ENCODE results near the gene GRN. TPM values are rescaled to one million over a fixed set of nuclear protein-coding genes. Genes with fewer than 3 reads are reported as not detected.
A peak's percentile ranks its signal among the peaks of the same experiment; 100 is the strongest.

GRN gene
- total RNA-seq, 6 donors from 2014 or later, result 439 to 1,887 (median 1,220) TPM

DNA sequence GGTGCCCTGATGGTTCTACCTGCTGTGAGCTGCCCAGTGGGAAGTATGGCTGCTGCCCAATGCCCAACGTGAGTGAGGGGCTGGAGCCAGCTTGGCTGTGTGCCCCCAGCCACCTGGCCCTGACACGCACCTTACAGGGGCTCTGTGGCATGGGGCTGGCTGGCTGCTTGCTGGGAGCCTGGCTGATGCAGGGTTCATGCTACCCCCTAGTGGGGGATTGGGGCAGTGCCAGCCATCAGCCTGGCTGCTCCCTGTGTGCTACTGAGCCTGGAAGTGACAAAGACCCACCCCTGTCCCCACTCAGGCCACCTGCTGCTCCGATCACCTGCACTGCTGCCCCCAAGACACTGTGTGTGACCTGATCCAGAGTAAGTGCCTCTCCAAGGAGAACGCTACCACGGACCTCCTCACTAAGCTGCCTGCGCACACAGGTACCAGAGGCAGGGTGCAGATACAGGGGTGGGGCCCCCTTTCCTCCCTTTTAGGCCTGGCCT lies 5.7 kb downstream of the GRN start:
- DNase-seq (peak; percentile 71 to 76), ATAC-seq (ENCODE audit: low FRiP score in 2 of 2) (peak in 1 of 2 donors; percentile 52)
- H3K27me3 ChIP-seq, result no peaks in the 10 kb centered on the region
- 66 to 80% methylated on average over 4 to 5 of the region's 6 CpGs for WGBS, 2 donors
- H3K4me3 ChIP-seq, result no peak overlapping the region
- no peaks in the 10 kb centered on the region for H3K9me3 ChIP-seq
- H3K36me3 ChIP-seq, result peaks cover 18 to 53% (median 43%) of the 10 kb centered on the region in 4 donors
- H3K27ac ChIP-seq, result no peak overlapping the region
- H3K4me1 ChIP-seq, result peaks cover 6 to 48% (median 18%) of the 10 kb centered on the region in 4 donors
- TF ChIP-seq POLR2AphosphoS5 (IDR thresholded peaks at IDR 0.05), result no peak
- TF ChIP-seq, protein P1, sequence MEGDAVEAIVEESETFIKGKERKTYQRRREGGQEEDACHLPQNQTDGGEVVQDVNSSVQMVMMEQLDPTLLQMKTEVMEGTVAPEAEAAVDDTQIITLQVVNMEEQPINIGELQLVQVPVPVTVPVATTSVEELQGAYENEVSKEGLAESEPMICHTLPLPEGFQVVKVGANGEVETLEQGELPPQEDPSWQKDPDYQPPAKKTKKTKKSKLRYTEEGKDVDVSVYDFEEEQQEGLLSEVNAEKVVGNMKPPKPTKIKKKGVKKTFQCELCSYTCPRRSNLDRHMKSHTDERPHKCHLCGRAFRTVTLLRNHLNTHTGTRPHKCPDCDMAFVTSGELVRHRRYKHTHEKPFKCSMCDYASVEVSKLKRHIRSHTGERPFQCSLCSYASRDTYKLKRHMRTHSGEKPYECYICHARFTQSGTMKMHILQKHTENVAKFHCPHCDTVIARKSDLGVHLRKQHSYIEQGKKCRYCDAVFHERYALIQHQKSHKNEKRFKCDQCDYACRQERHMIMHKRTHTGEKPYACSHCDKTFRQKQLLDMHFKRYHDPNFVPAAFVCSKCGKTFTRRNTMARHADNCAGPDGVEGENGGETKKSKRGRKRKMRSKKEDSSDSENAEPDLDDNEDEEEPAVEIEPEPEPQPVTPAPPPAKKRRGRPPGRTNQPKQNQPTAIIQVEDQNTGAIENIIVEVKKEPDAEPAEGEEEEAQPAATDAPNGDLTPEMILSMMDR (IDR thresholded peaks at IDR 0.05), result peak; percentile 71 to 86 (median 81)

DNA sequence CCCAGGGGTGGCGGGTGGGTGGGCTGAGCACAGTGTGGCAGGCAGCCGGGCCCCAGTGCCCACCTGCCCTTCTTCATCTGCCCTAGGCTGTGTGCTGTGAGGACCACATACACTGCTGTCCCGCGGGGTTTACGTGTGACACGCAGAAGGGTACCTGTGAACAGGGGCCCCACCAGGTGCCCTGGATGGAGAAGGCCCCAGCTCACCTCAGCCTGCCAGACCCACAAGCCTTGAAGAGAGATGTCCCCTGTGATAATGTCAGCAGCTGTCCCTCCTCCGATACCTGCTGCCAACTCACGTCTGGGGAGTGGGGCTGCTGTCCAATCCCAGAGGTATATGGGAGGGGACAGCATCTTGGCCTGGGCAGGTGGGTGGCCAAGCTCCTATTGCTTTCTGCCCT lies 6.4 kb downstream of the GRN start:
- no peak overlapping the region for H3K4me3 ChIP-seq
- peaks cover 18 to 53% (median 43%) of the 10 kb centered on the region in 4 donors for H3K36me3 ChIP-seq
- no peak overlapping the region for H3K27ac ChIP-seq
- WGBS, 2 donors, result 83 to 89% methylated on average over 2 to 6 of the region's 8 CpGs
- H3K9me3 ChIP-seq, result no peaks in the 10 kb centered on the region
- H3K27me3 ChIP-seq, result no peaks in the 10 kb centered on the region
- TF ChIP-seq, protein P1 (IDR thresholded peaks at IDR 0.05), result no peak
- TF ChIP-seq EP300 (IDR thresholded peaks at IDR 0.05), result no peak
- TF ChIP-seq POLR2A (IDR thresholded peaks at IDR 0.05), result no peak
- TF ChIP-seq POLR2AphosphoS5 (IDR thresholded peaks at IDR 0.05), result no peak
- peaks cover 0 to 41% (median 11%) of the 10 kb centered on the region in 4 donors for H3K4me1 ChIP-seq
- ATAC-seq (ENCODE audit: low FRiP score in 2 of 2), result no peak
- DNase-seq, result no peak

- no peak overlapping the region for H3K4me3 ChIP-seq
- H3K9me3 ChIP-seq, result no peaks in the 10 kb centered on the region
- WGBS, 2 donors, result 77 to 85% methylated on average over 13 to 35 of the region's 36 CpGs
- H3K36me3 ChIP-seq, result peaks cover 18 to 53% (median 43%) of the 10 kb centered on the region in 4 donors
- peaks cover 0 to 34% (median 7%) of the 10 kb centered on the region in 4 donors for H3K4me1 ChIP-seq
- no peak for DNase-seq
- ATAC-seq (ENCODE audit: low FRiP score in 2 of 2), result no peak
- no peak overlapping the region for H3K27ac ChIP-seq
- H3K27me3 ChIP-seq, result no peaks in the 10 kb centered on the region
- TF ChIP-seq POLR2A (IDR thresholded peaks at IDR 0.05) (no peak), POLR2AphosphoS5 (IDR thresholded peaks at IDR 0.05) (no peak), EP300 (IDR thresholded peaks at IDR 0.05) (no peak)
- TF ChIP-seq, protein P1 (IDR thresholded peaks at IDR 0.05), result no peak
These were observed 7.1 kb downstream of the GRN start for GRCh38 chr17:44351961-44352827.

DNA sequence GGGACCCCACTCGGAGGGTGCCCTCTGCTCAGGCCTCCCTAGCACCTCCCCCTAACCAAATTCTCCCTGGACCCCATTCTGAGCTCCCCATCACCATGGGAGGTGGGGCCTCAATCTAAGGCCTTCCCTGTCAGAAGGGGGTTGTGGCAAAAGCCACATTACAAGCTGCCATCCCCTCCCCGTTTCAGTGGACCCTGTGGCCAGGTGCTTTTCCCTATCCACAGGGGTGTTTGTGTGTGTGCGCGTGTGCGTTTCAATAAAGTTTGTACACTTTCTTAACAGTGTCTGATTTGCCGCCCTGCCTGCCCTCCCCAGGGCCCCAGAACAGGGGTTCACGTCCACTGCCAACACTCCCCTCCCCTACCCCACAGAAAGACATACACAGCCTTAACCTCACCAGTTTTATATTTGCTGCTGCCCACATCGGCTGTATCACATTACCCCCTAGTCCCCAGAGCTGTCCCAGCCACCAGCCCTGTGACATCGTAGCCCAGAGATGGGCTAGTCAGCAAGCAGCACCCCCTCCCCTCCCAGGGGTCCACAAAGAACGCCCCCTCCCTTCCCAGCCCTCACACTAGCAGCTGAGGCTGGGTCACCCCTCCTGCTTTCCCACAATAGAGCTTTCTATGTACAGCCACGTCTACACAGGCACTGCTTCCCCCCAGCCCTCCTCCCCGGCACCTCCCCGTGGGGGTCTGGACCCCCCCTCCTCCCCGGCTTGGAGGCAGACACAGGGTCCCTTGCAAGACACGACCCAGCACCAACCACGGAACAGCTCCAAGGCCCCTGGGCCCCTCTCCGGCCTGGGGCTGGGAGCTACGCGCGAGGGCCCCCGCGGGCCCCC lies 7.9 kb downstream of the GRN start:
- no peaks in the 10 kb centered on the region for H3K9me3 ChIP-seq
- 71 to 74% methylated on average over 15 to 19 of the region's 22 CpGs for WGBS, 2 donors
- H3K4me1 ChIP-seq, result peaks cover 0 to 25% (median 6%) of the 10 kb centered on the region in 4 donors
- no peak for DNase-seq
- TF ChIP-seq POLR2A (IDR thresholded peaks at IDR 0.05) (no peak), EP300 (IDR thresholded peaks at IDR 0.05) (no peak), POLR2AphosphoS5 (IDR thresholded peaks at IDR 0.05) (no peak)
- TF ChIP-seq, protein P1 (IDR thresholded peaks at IDR 0.05), result no peak
- no peak overlapping the region for H3K27ac ChIP-seq
- peaks cover 18 to 53% (median 43%) of the 10 kb centered on the region in 4 donors for H3K36me3 ChIP-seq
- peak overlapping the region in 3 of 4 donors; percentile 34 to 42 (median 42) for H3K4me3 ChIP-seq
- H3K27me3 ChIP-seq, result no peaks in the 10 kb centered on the region
- no peak for ATAC-seq (ENCODE audit: low FRiP score in 2 of 2)
